ENCODE measurements around the gene CBLN4. TPM values are rescaled to one million over a fixed set of nuclear protein-coding genes. Genes with fewer than 3 reads are reported as not detected.

CBLN4 gene
- total RNA-seq: under 1 TPM in 1 of 4 donors, not detected in 3; under 0.01 TPM

DNA sequence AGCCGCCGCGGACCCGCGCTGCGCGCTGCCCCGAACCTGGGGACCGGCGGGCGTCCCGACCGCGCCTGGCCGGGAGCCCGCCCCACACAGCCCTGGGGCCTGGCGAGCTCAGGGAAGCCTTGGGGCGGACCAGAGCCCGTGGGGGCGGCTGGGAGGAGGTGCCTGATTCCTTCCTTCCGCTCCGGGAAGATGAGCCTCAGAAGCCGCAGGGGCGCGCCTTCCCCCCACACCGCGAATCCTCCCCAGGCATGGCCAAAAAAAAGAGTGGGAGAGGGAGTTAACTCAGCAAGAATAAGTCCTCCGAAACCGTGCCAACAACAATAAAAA is at the start of gene CBLN4:
TSS of gene CBLN4 (minus strand) at position 131 of the 327 bp plus-strand sequence. CDS start 1,348 bp downstream, outside the sequence.
- H3K4me3 ChIP-seq: no peak within 1 kb of the TSS
- WGBS, 2 donors: 5 to 11% methylated on average over 7 to 9 of the region's 29 CpGs
- no peak for TF ChIP-seq POLR2A (IDR thresholded peaks at IDR 0.05)
- TF ChIP-seq, protein P1, sequence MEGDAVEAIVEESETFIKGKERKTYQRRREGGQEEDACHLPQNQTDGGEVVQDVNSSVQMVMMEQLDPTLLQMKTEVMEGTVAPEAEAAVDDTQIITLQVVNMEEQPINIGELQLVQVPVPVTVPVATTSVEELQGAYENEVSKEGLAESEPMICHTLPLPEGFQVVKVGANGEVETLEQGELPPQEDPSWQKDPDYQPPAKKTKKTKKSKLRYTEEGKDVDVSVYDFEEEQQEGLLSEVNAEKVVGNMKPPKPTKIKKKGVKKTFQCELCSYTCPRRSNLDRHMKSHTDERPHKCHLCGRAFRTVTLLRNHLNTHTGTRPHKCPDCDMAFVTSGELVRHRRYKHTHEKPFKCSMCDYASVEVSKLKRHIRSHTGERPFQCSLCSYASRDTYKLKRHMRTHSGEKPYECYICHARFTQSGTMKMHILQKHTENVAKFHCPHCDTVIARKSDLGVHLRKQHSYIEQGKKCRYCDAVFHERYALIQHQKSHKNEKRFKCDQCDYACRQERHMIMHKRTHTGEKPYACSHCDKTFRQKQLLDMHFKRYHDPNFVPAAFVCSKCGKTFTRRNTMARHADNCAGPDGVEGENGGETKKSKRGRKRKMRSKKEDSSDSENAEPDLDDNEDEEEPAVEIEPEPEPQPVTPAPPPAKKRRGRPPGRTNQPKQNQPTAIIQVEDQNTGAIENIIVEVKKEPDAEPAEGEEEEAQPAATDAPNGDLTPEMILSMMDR (IDR thresholded peaks at IDR 0.05): no peak

DNA sequence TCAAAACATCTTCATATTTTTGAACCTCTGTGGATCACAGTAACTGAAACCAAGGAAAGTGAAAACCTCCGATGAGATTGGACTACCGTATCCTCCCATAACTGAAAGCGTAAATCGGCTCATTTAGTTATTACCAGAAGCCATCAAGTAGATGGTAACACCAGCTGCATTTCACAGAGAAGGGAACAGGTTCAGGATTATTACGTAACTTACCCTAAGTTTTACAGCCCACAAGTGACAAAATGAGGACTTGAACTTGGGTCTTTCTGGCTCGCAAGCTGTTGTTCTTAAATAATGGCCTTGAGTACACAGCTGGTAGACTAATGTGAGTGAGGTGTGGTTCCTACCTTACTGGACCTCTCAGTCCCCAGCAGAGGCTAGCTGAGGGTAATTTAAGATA is 37.9 kb upstream of the CBLN4 start:
- no peak for DNase-seq
- Histone ChIP-seq H3K27me3 (no peaks in the 10 kb centered on the region), H3K4me1 (no peaks in the 10 kb centered on the region), H3K36me3 (no peaks in the 10 kb centered on the region), H3K27ac (no peak overlapping the region), H3K9me3 (no peaks in the 10 kb centered on the region), H3K4me3 (no peak overlapping the region)
- TF ChIP-seq POLR2A (IDR thresholded peaks at IDR 0.05): no peak
- TF ChIP-seq, protein P1 (IDR thresholded peaks at IDR 0.05): no peak
- intact Hi-C loops (cut with DNase I): no loop called here
- WGBS, 2 donors: 67 to 96% methylated on average over 6 of the region's 6 CpGs

More for the DNA sequence above, at the start of gene CBLN4:
- intact Hi-C loops (cut with DNase I): no loop called here
- peaks cover 0 to 27% (median 0%) of the 10 kb centered on the region in 3 donors for H3K4me1 ChIP-seq
- no peaks in the 10 kb centered on the region for H3K36me3 ChIP-seq
- H3K27ac ChIP-seq: no peak within 1 kb of the TSS
- no peaks in the 10 kb centered on the region for H3K9me3 ChIP-seq
- DNase-seq: no peak
- peaks cover 0 to 68% (median 17%) of the 10 kb centered on the region in 4 donors for H3K27me3 ChIP-seq

DNA sequence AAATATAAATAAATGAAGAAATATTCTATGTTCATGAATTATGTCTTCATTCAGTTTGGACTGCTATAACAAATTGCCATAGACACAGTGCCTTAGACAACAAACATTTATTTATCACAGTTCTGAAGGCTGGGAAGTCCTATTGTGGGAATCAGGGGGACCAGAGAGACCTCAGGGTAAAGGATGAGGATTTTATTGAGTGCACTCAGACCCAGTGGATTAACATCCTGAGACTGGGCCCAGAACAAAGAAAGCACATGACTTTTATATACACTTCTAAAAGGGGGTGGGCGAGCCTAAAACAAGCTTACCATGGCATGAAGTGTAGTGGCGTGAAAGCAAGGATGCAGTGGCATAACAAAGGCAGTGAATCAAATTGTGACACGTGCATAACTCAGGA is 26.9 kb upstream of the CBLN4 start:
- Histone ChIP-seq H3K27me3 (no peaks in the 10 kb centered on the region), H3K36me3 (no peaks in the 10 kb centered on the region), H3K9me3 (peaks cover 0 to 41% (median 13%) of the 10 kb centered on the region in 3 donors), H3K4me1 (no peaks in the 10 kb centered on the region), H3K4me3 (no peak overlapping the region), H3K27ac (no peak overlapping the region)
- 47 to 61% methylated on average over 3 of the region's 3 CpGs for WGBS, 2 donors
- intact Hi-C loops (cut with DNase I): no loop called here
- no peak for TF ChIP-seq POLR2A (IDR thresholded peaks at IDR 0.05)
- TF ChIP-seq, protein P1 (IDR thresholded peaks at IDR 0.05): no peak
- no peak for DNase-seq

DNA sequence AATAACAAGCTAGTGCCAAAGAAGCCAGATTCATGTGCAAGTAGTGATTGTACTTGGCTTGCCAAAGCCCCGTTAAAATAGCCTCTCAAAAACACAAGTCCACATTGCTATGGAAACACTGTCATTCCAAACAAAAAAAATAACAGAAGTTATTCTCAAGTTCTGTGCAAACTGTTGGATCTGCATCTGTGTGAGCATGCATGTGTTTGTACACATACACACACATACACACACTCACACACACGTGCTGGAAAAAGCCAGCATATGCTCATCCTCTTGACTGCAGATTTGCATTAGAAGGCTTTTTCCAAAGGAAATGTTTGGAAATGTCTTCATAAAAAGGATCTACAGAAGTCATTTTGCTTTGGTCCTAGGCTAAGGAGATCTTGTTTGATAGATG is 13.4 kb upstream of the CBLN4 start:
- DNase-seq: no peak

DNA sequence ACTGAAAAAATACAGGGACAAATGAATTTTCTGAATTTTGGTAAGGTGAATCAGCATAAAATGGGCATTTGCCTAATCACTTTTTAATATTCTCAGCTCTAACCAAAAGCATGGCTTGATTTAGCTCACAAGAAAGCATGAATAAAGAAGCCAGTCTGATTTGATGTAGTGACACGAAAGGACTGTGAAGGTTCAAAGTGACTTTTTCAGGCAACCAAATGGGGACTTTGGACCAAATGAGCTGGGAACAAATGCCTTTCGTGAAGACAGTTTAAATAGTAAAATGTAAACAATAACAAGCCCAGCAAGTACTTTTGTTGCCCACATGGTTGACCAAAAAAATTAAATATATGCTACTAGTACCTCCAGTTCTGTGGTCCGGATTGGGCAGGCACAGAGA is 12.9 kb upstream of the CBLN4 start:
- H3K4me1 ChIP-seq: no peaks in the 10 kb centered on the region
- 60 to 68% methylated on average over 3 of the region's 3 CpGs for WGBS, 2 donors

More for the DNA sequence above, 13.4 kb upstream of the CBLN4 start:
- Histone ChIP-seq H3K9me3 (no peaks in the 10 kb centered on the region), H3K4me1 (no peaks in the 10 kb centered on the region), H3K4me3 (no peak overlapping the region), H3K27me3 (no peaks in the 10 kb centered on the region), H3K36me3 (no peaks in the 10 kb centered on the region), H3K27ac (no peak overlapping the region)
- 55 to 58% methylated on average over 2 of the region's 2 CpGs for WGBS, 2 donors
- intact Hi-C loops (cut with DNase I): no loop called here
- TF ChIP-seq, protein P1 (IDR thresholded peaks at IDR 0.05): no peak
- no peak for TF ChIP-seq POLR2A (IDR thresholded peaks at IDR 0.05)

More for the DNA sequence above, 12.9 kb upstream of the CBLN4 start:
- H3K27me3 ChIP-seq: no peaks in the 10 kb centered on the region
- intact Hi-C loops (cut with DNase I): no loop called here
- no peak overlapping the region for H3K4me3 ChIP-seq
- H3K9me3 ChIP-seq: no peaks in the 10 kb centered on the region
- no peak for DNase-seq
- H3K27ac ChIP-seq: no peak overlapping the region
- H3K36me3 ChIP-seq: no peaks in the 10 kb centered on the region
- TF ChIP-seq, protein P1 (IDR thresholded peaks at IDR 0.05): no peak
- no peak for TF ChIP-seq POLR2A (IDR thresholded peaks at IDR 0.05)
